Effector memory CD8-positive, alpha-beta T cell (primary cell): ENCODE data around the gene NCOA1.
"Not testable (repeated sequence)": the region's sequence is repeated elsewhere in the genome, so short reads cannot be mapped to it uniquely, and the experiment has no call there.

Source experiments
- ATAC-seq: fragments of 150-1000 bp; cut with Tn5 transposase; replicated peaks from 2 replicates; pipeline ENCODE4 v1.10.0; 2021; ENCODE audit warnings: mild to moderate bottlenecking, moderate library complexity
- DNase-seq, 3 experiments: peaks; one replicate each; pipeline ENCODE4 v3.0.0; 2021
- H3K27ac Mint-ChIP-seq, 2 donors: one replicate each; pipeline ENCODE4 v1.8.0; 2022; ENCODE audit warnings: mild to moderate bottlenecking in 2 of 2, mixed read lengths in 2 of 2, moderate library complexity in 2 of 2
- H3K27me3 Mint-ChIP-seq, 2 donors: one replicate each; pipeline ENCODE4 v1.8.0; 2022; ENCODE audit warnings: mixed read lengths in 2 of 2
- H3K36me3 Mint-ChIP-seq: one replicate; pipeline ENCODE4 v1.8.0; 2022; ENCODE audit warnings: mild to moderate bottlenecking, moderate library complexity, mixed read lengths; ENCODE audit not compliant: insufficient read depth
- H3K4me1 Mint-ChIP-seq, 2 donors: one replicate each; pipeline ENCODE4 v1.8.0; 2022; ENCODE audit warnings: low read depth in 2 of 2, mixed read lengths in 2 of 2
- H3K4me3 Mint-ChIP-seq, 2 donors: one replicate each; pipeline ENCODE4 v1.8.0; 2022; ENCODE audit warnings: mild to moderate bottlenecking in 2 of 2, mixed read lengths in 2 of 2, moderate library complexity in 2 of 2
- H3K9me3 Mint-ChIP-seq, 2 donors: one replicate each; pipeline ENCODE4 v1.8.0; 2022; ENCODE audit warnings: mixed read lengths in 2 of 2

NCOA1 gene

GRCh38 chr2:24484677-24485076, 6.4 kb upstream of the NCOA1 start:
- H3K27me3 Mint-ChIP-seq: peaks cover 4 to 16% of the 10 kb centered on the region in 2 donors
- H3K4me3 Mint-ChIP-seq, ATAC-seq: not testable (repeated sequence)

GRCh38 chr2:24485197-24485596, 5.9 kb upstream of the NCOA1 start:
- peaks cover 0 to 2% of the 10 kb centered on the region in 2 donors for H3K9me3 Mint-ChIP-seq
- H3K27me3 Mint-ChIP-seq: peaks cover 4 to 16% of the 10 kb centered on the region in 2 donors
- no peak overlapping the region for H3K27ac Mint-ChIP-seq
- H3K4me1 Mint-ChIP-seq: peaks cover 13 to 16% of the 10 kb centered on the region in 2 donors
- DNase-seq (no peak), ATAC-seq (no peak)
- H3K36me3 Mint-ChIP-seq: peaks cover 3% of the 10 kb centered on the region
- H3K4me3 Mint-ChIP-seq: no peak overlapping the region

More at GRCh38 chr2:24484677-24485076, 6.4 kb upstream of the NCOA1 start:
- H3K36me3 Mint-ChIP-seq, DNase-seq, H3K9me3 Mint-ChIP-seq, H3K27ac Mint-ChIP-seq: not testable (repeated sequence)
- H3K4me1 Mint-ChIP-seq: peaks cover 8 to 11% of the 10 kb centered on the region in 2 donors

GRCh38 chr2:24486636-24487205, 4.3 kb upstream of the NCOA1 start:
- H3K9me3 Mint-ChIP-seq: no peaks in the 10 kb centered on the region
- no peak for ATAC-seq

GRCh38 chr2:24489465-24490180, 1.4 kb upstream of the NCOA1 start:
- peak overlapping the region; percentile 89 to 92 for H3K4me3 Mint-ChIP-seq

More at GRCh38 chr2:24486636-24487205, 4.3 kb upstream of the NCOA1 start:
- DNase-seq: no peak
- Mint-ChIP-seq H3K4me3 (no peak overlapping the region), H3K4me1 (peaks cover 18 to 22% of the 10 kb centered on the region in 2 donors), H3K27me3 (peaks cover 4 to 16% of the 10 kb centered on the region in 2 donors), H3K27ac (no peak overlapping the region), H3K36me3 (peaks cover 12% of the 10 kb centered on the region)

GRCh38 chr2:24490181-24490689, 819 bp upstream of the NCOA1 start:
- H3K4me3 Mint-ChIP-seq: peak overlapping the region; percentile 89 to 92
- H3K9me3 Mint-ChIP-seq: no peaks in the 10 kb centered on the region
- no peaks in the 10 kb centered on the region for H3K27me3 Mint-ChIP-seq
- H3K27ac Mint-ChIP-seq: peak overlapping the region; percentile 97 to 98
- ATAC-seq: no peak
- peaks cover 44 to 50% of the 10 kb centered on the region in 2 donors for H3K4me1 Mint-ChIP-seq
- peaks cover 17% of the 10 kb centered on the region for H3K36me3 Mint-ChIP-seq
- peak in 1 of 3 experiments; percentile 8 for DNase-seq

More at GRCh38 chr2:24489465-24490180, 1.4 kb upstream of the NCOA1 start:
- no peaks in the 10 kb centered on the region for H3K27me3 Mint-ChIP-seq
- H3K27ac Mint-ChIP-seq: peak overlapping the region; percentile 97 to 98
- H3K9me3 Mint-ChIP-seq: no peaks in the 10 kb centered on the region
- peaks cover 43 to 48% of the 10 kb centered on the region in 2 donors for H3K4me1 Mint-ChIP-seq
- no peak for ATAC-seq
- peaks cover 17% of the 10 kb centered on the region for H3K36me3 Mint-ChIP-seq
- DNase-seq: no peak

GRCh38 chr2:24491542-24492420, 727 bp downstream of the NCOA1 start:
- Mint-ChIP-seq H3K9me3 (no peaks in the 10 kb centered on the region), H3K27me3 (no peaks in the 10 kb centered on the region), H3K36me3 (peaks cover 17% of the 10 kb centered on the region), H3K4me1 (peaks cover 48 to 63% of the 10 kb centered on the region in 2 donors), H3K4me3 (peak overlapping the region; percentile 89 to 92), H3K27ac (peak overlapping the region; percentile 94 to 97)
- peak; percentile 53 to 62 (median 58) for DNase-seq
- peak; percentile 52 for ATAC-seq

GRCh38 chr2:24492421-24493279, 1.6 kb downstream of the NCOA1 start:
- H3K4me3 Mint-ChIP-seq: peak overlapping the region; percentile 89 to 92

GRCh38 chr2:24493713-24494112, 2.7 kb downstream of the NCOA1 start:
- Mint-ChIP-seq H3K4me3 (peak overlapping the region; percentile 89 to 92), H3K9me3 (no peaks in the 10 kb centered on the region), H3K27ac (peak overlapping the region; percentile 94 to 97), H3K36me3 (peaks cover 17% of the 10 kb centered on the region), H3K27me3 (no peaks in the 10 kb centered on the region), H3K4me1 (peaks cover 52 to 71% of the 10 kb centered on the region in 2 donors)
- ATAC-seq: no peak
- no peak for DNase-seq

More at GRCh38 chr2:24492421-24493279, 1.6 kb downstream of the NCOA1 start:
- Mint-ChIP-seq H3K9me3 (no peaks in the 10 kb centered on the region), H3K4me1 (peaks cover 50 to 68% of the 10 kb centered on the region in 2 donors), H3K36me3 (peaks cover 17% of the 10 kb centered on the region), H3K27ac (peak overlapping the region; percentile 94 to 97), H3K27me3 (no peaks in the 10 kb centered on the region)
- DNase-seq (peak in 1 of 3 experiments; percentile 28), ATAC-seq (no peak)

- peak overlapping the region; percentile 94 to 97 for H3K27ac Mint-ChIP-seq
- H3K9me3 Mint-ChIP-seq: no peaks in the 10 kb centered on the region
- H3K4me1 Mint-ChIP-seq: peaks cover 50 to 67% of the 10 kb centered on the region in 2 donors
- H3K4me3 Mint-ChIP-seq: peak overlapping the region; percentile 89 to 92
- peaks cover 17% of the 10 kb centered on the region for H3K36me3 Mint-ChIP-seq
- DNase-seq: no peak
- H3K27me3 Mint-ChIP-seq: no peaks in the 10 kb centered on the region
- no peak for ATAC-seq
These were observed 3.4 kb downstream of the NCOA1 start for GRCh38 chr2:24494410-24494809.

GRCh38 chr2:24495451-24495850, 4.4 kb downstream of the NCOA1 start:
- ATAC-seq (no peak), DNase-seq (no peak)
- peak overlapping the region in 1 of 2 donors; percentile 21 for H3K4me3 Mint-ChIP-seq
- no peaks in the 10 kb centered on the region for H3K27me3 Mint-ChIP-seq
- H3K36me3 Mint-ChIP-seq: peaks cover 12% of the 10 kb centered on the region
- peak overlapping the region in 1 of 2 donors; percentile 23 for H3K27ac Mint-ChIP-seq
- peaks cover 40 to 62% of the 10 kb centered on the region in 2 donors for H3K4me1 Mint-ChIP-seq
- H3K9me3 Mint-ChIP-seq: no peaks in the 10 kb centered on the region

GRCh38 chr2:24496959-24497358, 5.9 kb downstream of the NCOA1 start:
- DNase-seq (no peak), ATAC-seq (no peak)
- Mint-ChIP-seq H3K27me3 (no peaks in the 10 kb centered on the region), H3K4me1 (peaks cover 38 to 64% of the 10 kb centered on the region in 2 donors), H3K4me3 (no peak overlapping the region), H3K9me3 (no peaks in the 10 kb centered on the region), H3K36me3 (peaks cover 5% of the 10 kb centered on the region), H3K27ac (no peak overlapping the region)

- ATAC-seq (no peak), DNase-seq (no peak)
- Mint-ChIP-seq H3K9me3 (no peaks in the 10 kb centered on the region), H3K4me1 (peaks cover 35 to 64% of the 10 kb centered on the region in 2 donors), H3K4me3 (no peak overlapping the region), H3K36me3 (no peaks in the 10 kb centered on the region), H3K27ac (no peak overlapping the region), H3K27me3 (no peaks in the 10 kb centered on the region)
These were observed 6.6 kb downstream of the NCOA1 start for GRCh38 chr2:24497685-24498084.
